HCT116 (cell line): ENCODE data around the gene EGFR. TPM values are rescaled to one million over a fixed set of nuclear protein-coding genes. Genes with fewer than 3 reads are reported as not detected.

Experiments used
- ATAC-seq: fragments of 200-7000 bp; cut with Tn5 transposase; 2 replicates; pipeline ENCODE4 v1.9.1; 2020; ENCODE audit warnings: mild to moderate bottlenecking, moderate library complexity
- BruUV-seq: library from RNA; stranded (reverse); fragments of 400-500 nt; replicated peaks from 2 replicates; lab custom pipeline; 2021; lab: Mats Ljungman, UMichigan
- CTCF ChIA-PET: fragments of 300-600 bp; sonication (Branson Sonifier 250); formaldehyde crosslinking; loops from one replicate; lab custom pipeline; 2021; ENCODE audit warnings: antibody characterized with exemption; lab: Charles Lee
- POLR2A ChIA-PET: fragments of 300-600, 350-600 bp; sonication (Branson Sonifier 250); formaldehyde crosslinking; loops from one replicate; lab custom pipeline; 2021; ENCODE audit warnings: antibody characterized with exemption; lab: Charles Lee
- RAD21 ChIA-PET, 2 experiments: fragments of 300-600 bp; sonication (Branson Sonifier 250); formaldehyde crosslinking; loops; one replicate each; lab custom pipeline; 2023; ENCODE audit warnings: low total read pairs in 2 of 2; ENCODE audit not compliant: uncharacterized antibody in 2 of 2, unreplicated experiment in 2 of 2, low non-redundant PET in 1 of 2; lab: Charles Lee
- DNase-seq: peaks from one replicate; pipeline ENCODE4 v3.0.0-alpha.2; 2010; ENCODE audit warnings: low read depth, low spot score
- H2AFZ ChIP-seq: fragments of 200-600 bp; shearing (Covaris generic), sonication (generic); 2 replicates; pipeline ENCODE4 v1.6.1; 2017; ENCODE audit warnings: low read depth, mixed run types, mixed read lengths, antibody characterized with exemption, low read length; ENCODE audit not compliant: poor library complexity, severe bottlenecking
- H3K27ac ChIP-seq: 2 replicates; pipeline ENCODE4 v1.5.1; 2012; ENCODE audit warnings: low read depth, low read length
- H3K27me3 ChIP-seq: fragments of 200-600 bp; sonication (generic); 2 replicates; pipeline ENCODE4 v1.6.1; 2016; ENCODE audit warnings: mixed run types, low read length, mixed read lengths; ENCODE audit not compliant: insufficient read depth
- H3K36me3 ChIP-seq, 2 experiments: fragments of 200-500 bp in 1 of 2; fragments of 200-600 bp in 1 of 2; sonication (Bioruptor generic) in 1 of 2; sonication (generic) in 1 of 2; 2 replicates each; pipeline versions ENCODE4 v1.5.1 to v1.6.1; 2014 to 2016; ENCODE audit warnings: low read length in 2 of 2, inconsistent platforms in 1 of 2, mixed read lengths in 1 of 2, mixed run types in 1 of 2; ENCODE audit not compliant: insufficient read depth in 2 of 2, control insufficient read depth in 1 of 2
- H3K4me1 ChIP-seq, 2 experiments: fragments of 200-600 bp in 1 of 2; sonication (generic) in 1 of 2; 2 replicates each; pipeline versions ENCODE4 v1.5.1 to v1.6.1; 2012 to 2017; ENCODE audit warnings: low read length in 2 of 2, inconsistent platforms in 1 of 2, mild to moderate bottlenecking in 1 of 2, mixed read lengths in 1 of 2, mixed run types in 1 of 2, moderate library complexity in 1 of 2; ENCODE audit not compliant: insufficient read depth in 2 of 2, control insufficient read depth in 1 of 2
- H3K4me2 ChIP-seq: fragments of 200-600 bp; sonication (generic); 2 replicates; pipeline ENCODE4 v1.6.1; 2017; ENCODE audit warnings: mixed run types, low read length, mixed read lengths
- H3K4me3 ChIP-seq, 2 experiments: fragments of 200-600 bp in 1 of 2; sonication (generic) in 1 of 2; replicated peaks in 1 of 2; 2 replicates each; pipeline ENCODE4 v1.5.1; 2011 to 2016; ENCODE audit warnings: low read length in 2 of 2, control low read depth in 1 of 2, low read depth in 1 of 2, mild to moderate bottlenecking in 1 of 2, mixed read lengths in 1 of 2, mixed run types in 1 of 2
- H3K79me2 ChIP-seq: fragments of 200-600 bp; sonication (generic); 2 replicates; pipeline ENCODE4 v1.6.1; 2017; ENCODE audit warnings: mild to moderate bottlenecking, mixed run types, low read length, moderate library complexity, mixed read lengths; ENCODE audit not compliant: insufficient read depth
- H3K9ac ChIP-seq: fragments of 200-600 bp; sonication (generic); 2 replicates; pipeline ENCODE4 v1.6.1; 2016; ENCODE audit warnings: low read length, mixed read lengths
- H3K9me2 ChIP-seq: fragments of 200-600 bp; sonication (generic), shearing (Covaris generic); 2 replicates; pipeline ENCODE4 v1.6.1; 2017; ENCODE audit warnings: mixed run types, mild to moderate bottlenecking, moderate library complexity; ENCODE audit not compliant: insufficient read depth
- H3K9me3 ChIP-seq, 2 experiments: fragments of 200-500 bp in 1 of 2; fragments of 200-600 bp in 1 of 2; sonication (Bioruptor generic) in 1 of 2; sonication (generic) in 1 of 2; 2 replicates each; pipeline ENCODE4 v1.6.1; 2014 to 2017; ENCODE audit warnings: low read length in 2 of 2, mixed read lengths in 2 of 2, inconsistent platforms in 1 of 2, low read depth in 1 of 2, mild to moderate bottlenecking in 1 of 2, mixed run types in 1 of 2, moderate library complexity in 1 of 2; ENCODE audit not compliant: control insufficient read depth in 1 of 2, insufficient read depth in 1 of 2
- H4K20me1 ChIP-seq: fragments of 200-600 bp; sonication (generic), shearing (Covaris generic); 2 replicates; pipeline ENCODE4 v1.6.1; 2017; ENCODE audit warnings: mixed run types, mild to moderate bottlenecking, moderate library complexity; ENCODE audit not compliant: insufficient read depth
- CBX3 ChIP-seq: IDR thresholded peaks from 2 replicates; pipeline ENCODE4 v1.6.1; 2012; ENCODE audit warnings: low read depth
- CEBPB ChIP-seq: IDR thresholded peaks from 2 replicates; pipeline ENCODE4 v1.6.1; 2012; ENCODE audit warnings: low read depth
- CTCF ChIP-seq, 3 experiments: fragments of 200-600 bp in 1 of 3; sonication (generic) in 1 of 3; IDR thresholded peaks in 2 of 3; conservative IDR thresholded peaks in 1 of 3; 2 replicates each; pipeline ENCODE4 v1.5.1; 2012 to 2017; ENCODE audit warnings: low read depth in 2 of 3, low read length in 2 of 3, antibody characterized with exemption in 1 of 3, borderline replicate concordance in 1 of 3, control low read depth in 1 of 3, mild to moderate bottlenecking in 1 of 3, mixed read lengths in 1 of 3, mixed run types in 1 of 3, moderate library complexity in 1 of 3; ENCODE audit not compliant: insufficient read depth in 1 of 3
- EGR1 ChIP-seq: IDR thresholded peaks from 2 replicates; pipeline ENCODE4 v1.6.1; 2012; ENCODE audit warnings: low read depth
- ELF1 ChIP-seq: IDR thresholded peaks from 2 replicates; pipeline ENCODE4 v1.6.1; 2012; ENCODE audit warnings: low read depth, borderline replicate concordance
- EZH2 ChIP-seq: fragments of 200-600 bp; sonication (generic); IDR thresholded peaks from 2 replicates; pipeline ENCODE4 v1.6.1; 2017; ENCODE audit warnings: antibody characterized with exemption, mixed run types
- EZH2phosphoT487 ChIP-seq: fragments of 200-600 bp; IDR thresholded peaks from 2 replicates; pipeline ENCODE4 v1.6.1; 2018; ENCODE audit warnings: antibody characterized with exemption, borderline replicate concordance
- FOSL1 ChIP-seq: IDR thresholded peaks from 2 replicates; pipeline ENCODE4 v1.6.1; 2012; ENCODE audit warnings: low read depth
- JUND ChIP-seq: IDR thresholded peaks from 2 replicates; pipeline ENCODE4 v1.6.1; 2012
- MAX ChIP-seq: IDR thresholded peaks from 2 replicates; pipeline ENCODE4 v1.6.1; 2012
- POLR2AphosphoS5 ChIP-seq: IDR thresholded peaks from 2 replicates; pipeline ENCODE4 v1.6.1; 2011; ENCODE audit warnings: mild to moderate bottlenecking, low read depth, low read length, moderate library complexity
- SIN3A ChIP-seq: IDR thresholded peaks from 2 replicates; pipeline ENCODE4 v1.6.1; 2012; ENCODE audit warnings: low read depth
- SP1 ChIP-seq: IDR thresholded peaks from 2 replicates; pipeline ENCODE4 v1.6.1; 2012; ENCODE audit warnings: low read depth
- SRF ChIP-seq: IDR thresholded peaks from 2 replicates; pipeline ENCODE4 v1.6.1; 2012; ENCODE audit warnings: low read depth
- TCF7L2 ChIP-seq: IDR thresholded peaks from 2 replicates; pipeline ENCODE4 v1.7.0; 2011; ENCODE audit warnings: borderline replicate concordance, inconsistent platforms; ENCODE audit not compliant: insufficient read depth, insufficient read length; ENCODE audit errors: extremely low read depth
- intact Hi-C: fragments of 100-400 bp; cut with micrococcal nuclease; formaldehyde crosslinking; loops from 2 replicates; pipeline ENCODE4 v1.10.0; 2022
- total RNA-seq: library from RNA; stranded (reverse); gene quantifications from one replicate; pipeline ENCODE4 v1.2.1, GENCODE V29; 2021; ENCODE audit not compliant: unreplicated experiment
- TF ChIP-seq, protein P1 (sequence below): IDR thresholded peaks from 2 replicates; pipeline ENCODE4 v1.6.1; 2012; ENCODE audit warnings: low read depth

The EGFR gene
- total RNA-seq, 1 experiment from 2014 or later = 71.5 TPM

DNA sequence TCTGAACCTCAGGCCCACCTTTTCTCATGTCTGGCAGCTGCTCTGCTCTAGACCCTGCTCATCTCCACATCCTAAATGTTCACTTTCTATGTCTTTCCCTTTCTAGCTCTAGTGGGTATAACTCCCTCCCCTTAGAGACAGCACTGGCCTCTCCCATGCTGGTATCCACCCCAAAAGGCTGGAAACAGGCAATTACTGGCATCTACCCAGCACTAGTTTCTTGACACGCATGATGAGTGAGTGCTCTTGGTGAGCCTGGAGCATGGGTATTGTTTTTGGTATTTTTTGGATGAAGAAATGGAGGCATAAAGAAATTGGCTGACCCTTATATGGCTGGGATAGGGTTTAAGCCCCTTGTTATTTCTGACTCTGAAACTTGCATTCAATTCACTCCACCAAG lies 156.0 kb downstream of the EGFR start:
- intact Hi-C loops = no loop called here
- peaks cover 26 to 53% of the 10 kb centered on the region in 2 experiments for H3K36me3 ChIP-seq

More for the DNA sequence above, 156.0 kb downstream of the EGFR start:
- Histone ChIP-seq H3K4me1 (no peaks in the 10 kb centered on the region), H3K27me3 (no peaks in the 10 kb centered on the region), H3K4me2 (no peak overlapping the region), H3K9me2 (no peaks in the 10 kb centered on the region), H2AFZ (no peak overlapping the region)
- POLR2A ChIA-PET = no interaction called here
- no peak for DNase-seq
- no TSS peak for BruUV-seq
- RAD21 ChIA-PET = no interaction called here
- TF ChIP-seq, protein P1, sequence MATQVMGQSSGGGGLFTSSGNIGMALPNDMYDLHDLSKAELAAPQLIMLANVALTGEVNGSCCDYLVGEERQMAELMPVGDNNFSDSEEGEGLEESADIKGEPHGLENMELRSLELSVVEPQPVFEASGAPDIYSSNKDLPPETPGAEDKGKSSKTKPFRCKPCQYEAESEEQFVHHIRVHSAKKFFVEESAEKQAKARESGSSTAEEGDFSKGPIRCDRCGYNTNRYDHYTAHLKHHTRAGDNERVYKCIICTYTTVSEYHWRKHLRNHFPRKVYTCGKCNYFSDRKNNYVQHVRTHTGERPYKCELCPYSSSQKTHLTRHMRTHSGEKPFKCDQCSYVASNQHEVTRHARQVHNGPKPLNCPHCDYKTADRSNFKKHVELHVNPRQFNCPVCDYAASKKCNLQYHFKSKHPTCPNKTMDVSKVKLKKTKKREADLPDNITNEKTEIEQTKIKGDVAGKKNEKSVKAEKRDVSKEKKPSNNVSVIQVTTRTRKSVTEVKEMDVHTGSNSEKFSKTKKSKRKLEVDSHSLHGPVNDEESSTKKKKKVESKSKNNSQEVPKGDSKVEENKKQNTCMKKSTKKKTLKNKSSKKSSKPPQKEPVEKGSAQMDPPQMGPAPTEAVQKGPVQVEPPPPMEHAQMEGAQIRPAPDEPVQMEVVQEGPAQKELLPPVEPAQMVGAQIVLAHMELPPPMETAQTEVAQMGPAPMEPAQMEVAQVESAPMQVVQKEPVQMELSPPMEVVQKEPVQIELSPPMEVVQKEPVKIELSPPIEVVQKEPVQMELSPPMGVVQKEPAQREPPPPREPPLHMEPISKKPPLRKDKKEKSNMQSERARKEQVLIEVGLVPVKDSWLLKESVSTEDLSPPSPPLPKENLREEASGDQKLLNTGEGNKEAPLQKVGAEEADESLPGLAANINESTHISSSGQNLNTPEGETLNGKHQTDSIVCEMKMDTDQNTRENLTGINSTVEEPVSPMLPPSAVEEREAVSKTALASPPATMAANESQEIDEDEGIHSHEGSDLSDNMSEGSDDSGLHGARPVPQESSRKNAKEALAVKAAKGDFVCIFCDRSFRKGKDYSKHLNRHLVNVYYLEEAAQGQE = no peak
- TF ChIP-seq EZH2 (no peak), POLR2AphosphoS5 (no peak), EGR1 (no peak), CEBPB (no peak), SIN3A (no peak), ELF1 (no peak), TCF7L2 (no peak), SRF (no peak), MAX (no peak), CTCF (IDR thresholded peaks at IDR 0.05 in 2 of 3, conservative IDR thresholded peaks at IDR 0.05 in 1 of 3; ENCODE audit: borderline replicate concordance in 1 of 3, insufficient read depth in 1 of 3, low read depth in 2 of 3, low read length in 2 of 3) (no peak), FOSL1 (no peak), SP1 (no peak), CBX3 (no peak), JUND (no peak), EZH2phosphoT487 (no peak)
- TF ChIP-seq, all 23 proteins: peak for 0
- H3K27ac ChIP-seq = no peak overlapping the region
- no peak overlapping the region for H3K4me3 ChIP-seq
- CTCF ChIA-PET = no interaction called here
- H3K9me3 ChIP-seq = no peaks in the 10 kb centered on the region
- H4K20me1 ChIP-seq = no peaks in the 10 kb centered on the region
- no peak overlapping the region for H3K9ac ChIP-seq
- H3K79me2 ChIP-seq = no peaks in the 10 kb centered on the region
- ATAC-seq = no peak
